GM12865 (cell line): ENCODE measurements around the gene HOXC6.

Experiments
- DNase-seq: peaks from one replicate; pipeline ENCODE4 v3.0.0; 2010; ENCODE audit warnings: low read depth
- H3K4me3 ChIP-seq: 2 replicates; pipeline ENCODE4 v1.5.1; 2011; ENCODE audit warnings: mild to moderate bottlenecking, low read depth, low read length, control low read depth
- TF ChIP-seq, protein P1 (sequence below): IDR thresholded peaks from 2 replicates; pipeline ENCODE4 v1.5.1; 2011; ENCODE audit warnings: low read length, control low read depth, low read depth, inconsistent platforms; ENCODE audit not compliant: insufficient read depth; ENCODE audit errors: missing control alignments

HOXC6 gene

GRCh38 chr12:54022960-54023884 is 5.0 kb upstream of the HOXC6 start:
- H3K4me3 ChIP-seq = no peak overlapping the region
- TF ChIP-seq, protein P1, sequence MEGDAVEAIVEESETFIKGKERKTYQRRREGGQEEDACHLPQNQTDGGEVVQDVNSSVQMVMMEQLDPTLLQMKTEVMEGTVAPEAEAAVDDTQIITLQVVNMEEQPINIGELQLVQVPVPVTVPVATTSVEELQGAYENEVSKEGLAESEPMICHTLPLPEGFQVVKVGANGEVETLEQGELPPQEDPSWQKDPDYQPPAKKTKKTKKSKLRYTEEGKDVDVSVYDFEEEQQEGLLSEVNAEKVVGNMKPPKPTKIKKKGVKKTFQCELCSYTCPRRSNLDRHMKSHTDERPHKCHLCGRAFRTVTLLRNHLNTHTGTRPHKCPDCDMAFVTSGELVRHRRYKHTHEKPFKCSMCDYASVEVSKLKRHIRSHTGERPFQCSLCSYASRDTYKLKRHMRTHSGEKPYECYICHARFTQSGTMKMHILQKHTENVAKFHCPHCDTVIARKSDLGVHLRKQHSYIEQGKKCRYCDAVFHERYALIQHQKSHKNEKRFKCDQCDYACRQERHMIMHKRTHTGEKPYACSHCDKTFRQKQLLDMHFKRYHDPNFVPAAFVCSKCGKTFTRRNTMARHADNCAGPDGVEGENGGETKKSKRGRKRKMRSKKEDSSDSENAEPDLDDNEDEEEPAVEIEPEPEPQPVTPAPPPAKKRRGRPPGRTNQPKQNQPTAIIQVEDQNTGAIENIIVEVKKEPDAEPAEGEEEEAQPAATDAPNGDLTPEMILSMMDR = no peak
- DNase-seq = no peak

- H3K4me3 ChIP-seq = no peak overlapping the region
- no peak for DNase-seq
- TF ChIP-seq, protein P1 = no peak
Measured at GRCh38 chr12:54024127-54024526, 4.1 kb upstream of the HOXC6 start.

GRCh38 chr12:54024581-54025305 is 3.5 kb upstream of the HOXC6 start:
- TF ChIP-seq, protein P1 = no peak
- DNase-seq = no peak
- no peak overlapping the region for H3K4me3 ChIP-seq

DNA sequence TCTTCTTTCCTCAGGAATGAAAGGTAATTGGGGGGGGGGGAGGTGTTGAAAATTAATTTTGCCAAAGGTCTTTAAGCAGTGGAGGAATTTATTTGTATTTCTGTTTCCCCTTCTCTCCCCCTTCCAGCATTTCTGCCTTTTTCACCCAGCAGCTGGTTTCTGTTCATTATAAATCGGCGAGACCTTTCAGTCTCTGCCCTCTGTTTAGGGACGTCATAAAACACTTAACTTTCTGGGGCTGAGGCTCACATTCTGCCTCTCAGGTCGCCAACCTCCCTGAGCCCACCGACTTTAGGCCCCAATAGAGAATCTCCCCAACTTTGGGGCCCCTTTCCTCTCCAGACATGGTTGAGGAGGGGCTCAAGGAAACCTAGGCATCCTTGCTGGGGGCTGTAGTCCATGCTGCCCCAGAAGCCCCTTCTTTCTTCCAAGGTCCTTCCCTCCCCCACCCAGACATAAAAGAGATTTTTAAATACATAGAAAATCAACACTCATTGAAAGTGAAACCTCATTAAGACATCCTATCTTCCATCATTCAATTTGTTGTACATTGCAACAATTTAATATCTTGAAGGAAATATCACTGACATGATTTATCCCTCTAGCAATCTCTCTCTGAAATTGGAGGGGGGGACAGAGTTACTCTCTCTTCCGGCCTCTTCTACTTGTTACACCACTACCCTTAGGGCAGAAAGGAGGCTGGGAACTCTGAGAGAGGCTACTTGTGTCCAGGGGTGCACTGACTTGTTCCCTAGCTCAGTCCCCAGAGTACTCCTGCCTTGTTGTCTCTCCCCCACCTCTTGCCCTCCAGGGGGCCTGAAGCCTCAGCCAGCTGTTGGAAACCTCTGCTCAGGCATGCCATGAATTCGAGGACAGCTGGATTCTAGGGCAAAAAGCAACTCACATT is 2.5 kb upstream of the HOXC6 start:
- TF ChIP-seq, protein P1 = no peak
- no peak overlapping the region for H3K4me3 ChIP-seq
- no peak for DNase-seq

GRCh38 chr12:54026640-54027441 is 1.4 kb upstream of the HOXC6 start:
- TF ChIP-seq, protein P1 = no peak
- no peak overlapping the region for H3K4me3 ChIP-seq
- DNase-seq = no peak

- no peak for DNase-seq
- TF ChIP-seq, protein P1 = no peak
- no peak overlapping the region for H3K4me3 ChIP-seq
Measured at GRCh38 chr12:54027442-54027786, 826 bp upstream of the HOXC6 start.
